ENCODE data around the gene TNFAIP3. TPM values are rescaled to one million over a fixed set of nuclear protein-coding genes. Genes with fewer than 3 reads are reported as not detected.

TNFAIP3 gene
- total RNA-seq, 1 donor from 2014 or later, result 3.6 TPM

- Mint-ChIP-seq H3K9me3 (ENCODE audit: low read depth) (no peaks in the 10 kb centered on the region), H3K4me3 (ENCODE audit: low read depth) (no peak overlapping the region), H3K4me1 (ENCODE audit: low read depth) (peaks cover 5% of the 10 kb centered on the region), H3K27ac (no peak overlapping the region), H3K36me3 (ENCODE audit: insufficient read depth) (no peaks in the 10 kb centered on the region), H3K27me3 (no peaks in the 10 kb centered on the region)
- TF ChIP-seq CTCF (IDR thresholded peaks at IDR 0.05; ENCODE audit: unreplicated experiment), result no peak
- no peak for DNase-seq (ENCODE audit: low spot score, unreplicated experiment)
Measured at GRCh38 chr6:137827977-137828810, 38.9 kb upstream of the TNFAIP3 start.

GRCh38 chr6:137829641-137830083 lies 37.4 kb upstream of the TNFAIP3 start:
- DNase-seq (ENCODE audit: low spot score, unreplicated experiment), result no peak
- H3K27ac Mint-ChIP-seq, result no peak overlapping the region
- H3K9me3 Mint-ChIP-seq (ENCODE audit: low read depth), result no peaks in the 10 kb centered on the region
- no peaks in the 10 kb centered on the region for H3K36me3 Mint-ChIP-seq (ENCODE audit: insufficient read depth)
- no peaks in the 10 kb centered on the region for H3K27me3 Mint-ChIP-seq
- no peaks in the 10 kb centered on the region for H3K4me1 Mint-ChIP-seq (ENCODE audit: low read depth)
- TF ChIP-seq CTCF (IDR thresholded peaks at IDR 0.05; ENCODE audit: unreplicated experiment), result no peak
- H3K4me3 Mint-ChIP-seq (ENCODE audit: low read depth), result no peak overlapping the region

- TF ChIP-seq CTCF (IDR thresholded peaks at IDR 0.05; ENCODE audit: unreplicated experiment), result no peak
- Mint-ChIP-seq H3K27me3 (no peaks in the 10 kb centered on the region), H3K27ac (no peak overlapping the region), H3K4me3 (ENCODE audit: low read depth) (no peak overlapping the region), H3K9me3 (ENCODE audit: low read depth) (no peaks in the 10 kb centered on the region), H3K4me1 (ENCODE audit: low read depth) (no peaks in the 10 kb centered on the region), H3K36me3 (ENCODE audit: insufficient read depth) (no peaks in the 10 kb centered on the region)
- no peak for DNase-seq (ENCODE audit: low spot score, unreplicated experiment)
Measured at GRCh38 chr6:137830511-137830911, 36.5 kb upstream of the TNFAIP3 start.

GRCh38 chr6:137832110-137832509 lies 34.9 kb upstream of the TNFAIP3 start:
- Mint-ChIP-seq H3K4me1 (ENCODE audit: low read depth) (no peaks in the 10 kb centered on the region), H3K36me3 (ENCODE audit: insufficient read depth) (no peaks in the 10 kb centered on the region), H3K9me3 (ENCODE audit: low read depth) (no peaks in the 10 kb centered on the region), H3K27ac (no peak overlapping the region), H3K4me3 (ENCODE audit: low read depth) (no peak overlapping the region), H3K27me3 (no peaks in the 10 kb centered on the region)
- no peak for DNase-seq (ENCODE audit: low spot score, unreplicated experiment)
- TF ChIP-seq CTCF (IDR thresholded peaks at IDR 0.05; ENCODE audit: unreplicated experiment), result no peak

GRCh38 chr6:137834508-137834907 lies 32.6 kb upstream of the TNFAIP3 start:
- no peak for TF ChIP-seq CTCF (IDR thresholded peaks at IDR 0.05; ENCODE audit: unreplicated experiment)
- Mint-ChIP-seq H3K27me3 (no peaks in the 10 kb centered on the region), H3K4me3 (ENCODE audit: low read depth) (no peak overlapping the region), H3K9me3 (ENCODE audit: low read depth) (peaks cover 17% of the 10 kb centered on the region), H3K36me3 (ENCODE audit: insufficient read depth) (no peaks in the 10 kb centered on the region), H3K4me1 (ENCODE audit: low read depth) (no peaks in the 10 kb centered on the region), H3K27ac (no peak overlapping the region)
- DNase-seq (ENCODE audit: low spot score, unreplicated experiment), result no peak
